Measurements from ENCODE around the gene LINC01488. TPM values are rescaled to one million over a fixed set of nuclear protein-coding genes. Genes with fewer than 3 reads are reported as not detected.

LINC01488 gene
- total RNA-seq, 4 donors from 2014 or later = not detected

GRCh38 chr11:69540118-69541000, 58.9 kb downstream of the LINC01488 start:
- DNase-seq = peak in 1 of 3 donors; percentile 43
- Histone ChIP-seq H3K27ac (peak overlapping the region in 3 of 4 donors; percentile 2 to 54 (median 43)), H3K27me3 (no peaks in the 10 kb centered on the region), H3K4me1 (peaks cover 0 to 6% (median 0%) of the 10 kb centered on the region in 4 donors), H3K36me3 (no peaks in the 10 kb centered on the region), H3K4me3 (no peak overlapping the region), H3K9me3 (no peaks in the 10 kb centered on the region)
- no peak for TF ChIP-seq POLR2A (IDR thresholded peaks at IDR 0.05)
- TF ChIP-seq, protein P1, sequence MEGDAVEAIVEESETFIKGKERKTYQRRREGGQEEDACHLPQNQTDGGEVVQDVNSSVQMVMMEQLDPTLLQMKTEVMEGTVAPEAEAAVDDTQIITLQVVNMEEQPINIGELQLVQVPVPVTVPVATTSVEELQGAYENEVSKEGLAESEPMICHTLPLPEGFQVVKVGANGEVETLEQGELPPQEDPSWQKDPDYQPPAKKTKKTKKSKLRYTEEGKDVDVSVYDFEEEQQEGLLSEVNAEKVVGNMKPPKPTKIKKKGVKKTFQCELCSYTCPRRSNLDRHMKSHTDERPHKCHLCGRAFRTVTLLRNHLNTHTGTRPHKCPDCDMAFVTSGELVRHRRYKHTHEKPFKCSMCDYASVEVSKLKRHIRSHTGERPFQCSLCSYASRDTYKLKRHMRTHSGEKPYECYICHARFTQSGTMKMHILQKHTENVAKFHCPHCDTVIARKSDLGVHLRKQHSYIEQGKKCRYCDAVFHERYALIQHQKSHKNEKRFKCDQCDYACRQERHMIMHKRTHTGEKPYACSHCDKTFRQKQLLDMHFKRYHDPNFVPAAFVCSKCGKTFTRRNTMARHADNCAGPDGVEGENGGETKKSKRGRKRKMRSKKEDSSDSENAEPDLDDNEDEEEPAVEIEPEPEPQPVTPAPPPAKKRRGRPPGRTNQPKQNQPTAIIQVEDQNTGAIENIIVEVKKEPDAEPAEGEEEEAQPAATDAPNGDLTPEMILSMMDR (IDR thresholded peaks at IDR 0.05) = no peak

DNA sequence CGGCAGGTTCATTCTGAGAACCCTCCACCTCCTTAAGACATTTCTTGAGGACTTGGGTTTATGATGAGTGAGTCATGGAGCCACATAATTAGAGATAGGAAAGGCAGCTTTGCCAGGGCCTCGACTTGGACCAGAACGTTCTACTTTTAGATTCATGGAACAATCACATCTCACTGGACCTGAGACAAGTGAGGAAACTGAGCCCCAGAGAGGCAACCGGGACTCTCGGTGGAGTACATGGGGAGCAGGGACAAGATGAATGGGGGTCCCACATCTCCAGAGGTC, 59.5 kb downstream of the LINC01488 start:
- DNase-seq = peak in 1 of 3 donors; percentile 30
- no peaks in the 10 kb centered on the region for H3K36me3 ChIP-seq
- H3K4me1 ChIP-seq = peaks cover 0 to 6% (median 0%) of the 10 kb centered on the region in 4 donors
- H3K27ac ChIP-seq = no peak overlapping the region
- no peaks in the 10 kb centered on the region for H3K9me3 ChIP-seq
- H3K4me3 ChIP-seq = no peak overlapping the region
- H3K27me3 ChIP-seq = no peaks in the 10 kb centered on the region
- no peak for TF ChIP-seq POLR2A (IDR thresholded peaks at IDR 0.05)

DNA sequence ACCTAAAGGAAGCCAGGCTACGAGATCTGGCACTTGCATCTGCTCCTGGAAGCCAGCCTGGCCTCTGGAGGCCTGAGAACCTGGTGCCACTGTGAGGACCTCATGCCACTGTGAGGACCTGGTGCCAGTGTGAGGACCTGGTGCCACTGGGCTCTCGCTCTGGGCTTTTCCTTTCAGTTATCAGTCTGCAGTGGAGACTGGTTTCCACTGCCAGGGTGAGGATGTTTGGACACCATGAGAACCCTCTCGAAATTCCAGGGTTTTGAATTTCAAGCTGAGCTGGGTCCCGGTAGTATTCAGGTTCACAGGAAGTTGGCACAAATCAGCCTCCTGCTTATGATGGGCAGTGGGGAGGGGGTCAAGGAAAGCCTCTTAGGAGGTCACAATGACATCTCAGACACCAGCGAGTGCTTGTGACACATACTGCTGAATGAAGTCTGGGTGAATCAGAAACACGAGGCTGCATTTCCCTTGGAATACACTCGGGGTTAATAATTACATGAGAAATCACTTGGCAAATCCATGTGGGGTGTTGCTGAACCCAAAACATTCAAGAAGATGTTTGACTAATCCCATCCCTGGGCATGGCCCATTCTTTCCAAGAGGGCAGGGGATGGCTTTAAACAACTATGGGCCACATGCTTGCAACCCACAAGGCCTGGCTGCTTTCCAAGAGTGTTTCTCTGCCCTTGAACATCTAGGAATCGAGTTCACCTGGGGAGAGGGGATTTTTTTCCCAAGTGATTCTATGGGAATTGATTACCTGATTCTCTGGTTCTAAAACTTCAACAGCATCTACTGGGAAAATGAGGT, 60.2 kb downstream of the LINC01488 start:
- H3K4me3 ChIP-seq = no peak overlapping the region
- peaks cover 0 to 6% (median 0%) of the 10 kb centered on the region in 4 donors for H3K4me1 ChIP-seq
- no peaks in the 10 kb centered on the region for H3K36me3 ChIP-seq
- peak in 1 of 3 donors; percentile 18 for DNase-seq
- TF ChIP-seq, protein P1 (IDR thresholded peaks at IDR 0.05) = no peak
- no peak for TF ChIP-seq POLR2A (IDR thresholded peaks at IDR 0.05)
- no peak overlapping the region for H3K27ac ChIP-seq
- no peaks in the 10 kb centered on the region for H3K9me3 ChIP-seq
- no peaks in the 10 kb centered on the region for H3K27me3 ChIP-seq

DNA sequence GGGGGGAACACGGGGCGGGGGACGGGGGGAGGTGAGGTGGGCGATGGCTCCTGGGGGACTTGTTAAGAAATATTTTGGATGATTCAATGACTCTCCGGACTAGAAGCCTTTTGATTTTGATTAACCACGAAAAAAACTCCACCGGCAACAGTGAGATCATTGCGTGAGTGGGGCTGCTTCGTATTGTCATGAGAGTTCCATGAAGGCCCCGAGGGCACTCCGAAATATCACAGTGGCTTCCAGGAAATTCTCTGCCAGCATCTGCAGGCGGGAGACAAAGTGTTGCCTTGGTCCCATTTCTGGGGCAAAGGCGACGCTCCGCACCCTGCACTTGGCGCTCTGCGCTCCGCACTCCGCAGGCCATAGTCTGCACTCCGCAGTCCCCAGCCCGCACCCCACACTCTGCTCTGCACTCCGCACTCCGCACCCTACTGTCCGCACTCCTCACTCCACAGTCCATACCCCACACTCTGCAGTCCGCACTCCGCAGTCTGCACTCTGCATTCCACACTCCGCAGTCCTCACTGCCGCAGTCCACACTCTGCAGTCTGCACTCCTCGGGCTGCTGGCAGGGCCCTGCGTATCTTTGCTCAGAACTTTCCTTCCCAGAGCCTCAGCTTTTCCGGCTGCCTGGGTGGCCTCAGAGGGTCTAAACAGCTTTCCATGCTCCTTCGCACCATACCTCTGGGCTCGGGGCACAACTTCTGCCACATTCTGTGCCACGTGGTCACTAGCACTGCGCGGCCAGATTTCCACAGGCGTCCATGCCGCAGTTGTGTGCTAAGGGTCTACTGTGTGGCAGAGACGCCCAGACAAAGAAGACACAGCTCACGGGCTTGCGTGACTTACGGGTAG, 61.1 kb downstream of the LINC01488 start:
- Histone ChIP-seq H3K4me3 (no peak overlapping the region), H3K36me3 (no peaks in the 10 kb centered on the region), H3K4me1 (peaks cover 0 to 6% (median 0%) of the 10 kb centered on the region in 4 donors), H3K27ac (no peak overlapping the region), H3K27me3 (no peaks in the 10 kb centered on the region), H3K9me3 (no peaks in the 10 kb centered on the region)
- DNase-seq = peak in 1 of 3 donors; percentile 40
- TF ChIP-seq POLR2A (IDR thresholded peaks at IDR 0.05) = no peak
- TF ChIP-seq, protein P1 (IDR thresholded peaks at IDR 0.05) = no peak

Other genes starting within 250 kb of the LINC01488 start
- gene MYEOV, start 187.5 kb upstream of the LINC01488 start, total RNA-seq = under 1 TPM in 1 of 4 donors, not detected in 3; 0.53 TPM
- gene CCND1, start 159.5 kb downstream of the LINC01488 start, total RNA-seq = 10 to 100 TPM; 13.5 to 46.6 (median 40.0) TPM
- 10 to 100 TPM; 22.1 to 50.3 (median 36.6) TPM for gene LTO1, start 193.7 kb downstream of the LINC01488 start, total RNA-seq
- gene FGF19, start 222.4 kb downstream of the LINC01488 start, total RNA-seq = 1 to 10 TPM in 2 of 4 donors, not detected in 2; 3.2 to 4.9 TPM

All from Peyer's patch (tissue), 4 donors.